Measurements from ENCODE around the gene TMX1. TPM values are rescaled to one million over a fixed set of nuclear protein-coding genes. Genes with fewer than 3 reads are reported as not detected.

TMX1 gene
- total RNA-seq: 10 to 100 TPM; 30.0 to 37.8 (median 33.1) TPM

- DNase-seq (ENCODE audit: low spot score): peak; percentile 71
- peak; percentile 100 for ATAC-seq (ENCODE audit: low FRiP score)
- TF ChIP-seq CTCF (IDR thresholded peaks at IDR 0.05): no peak
These were observed at the start of gene TMX1 for GRCh38 chr14:51239813-51240803. Gene TMX1 (plus strand): TSS chr14:51240247. CDS start chr14:51240293, 46 bp downstream.

- ATAC-seq (ENCODE audit: low FRiP score): no peak
- TF ChIP-seq CTCF (IDR thresholded peaks at IDR 0.05): no peak
- DNase-seq (ENCODE audit: low spot score): no peak
These were observed 38.2 kb upstream of the TMX1 start for GRCh38 chr14:51201890-51202289.

- ATAC-seq (ENCODE audit: low FRiP score) (no peak), DNase-seq (ENCODE audit: low spot score) (no peak)
- TF ChIP-seq CTCF (IDR thresholded peaks at IDR 0.05): no peak
These were observed 37.0 kb upstream of the TMX1 start for GRCh38 chr14:51202914-51203665.

GRCh38 chr14:51203881-51204280 is 36.2 kb upstream of the TMX1 start:
- TF ChIP-seq CTCF (IDR thresholded peaks at IDR 0.05): no peak
- DNase-seq (ENCODE audit: low spot score) (no peak), ATAC-seq (ENCODE audit: low FRiP score) (no peak)

- ATAC-seq (ENCODE audit: low FRiP score) (no peak), DNase-seq (ENCODE audit: low spot score) (no peak)
- no peak for TF ChIP-seq CTCF (IDR thresholded peaks at IDR 0.05)
These were observed 34.6 kb upstream of the TMX1 start for GRCh38 chr14:51205486-51205885.

- DNase-seq (ENCODE audit: low spot score) (no peak), ATAC-seq (ENCODE audit: low FRiP score) (no peak)
- no peak for TF ChIP-seq CTCF (IDR thresholded peaks at IDR 0.05)
These were observed 33.6 kb upstream of the TMX1 start for GRCh38 chr14:51206462-51206861.
